Measurements from ENCODE around the gene DENND4B.

DNA sequence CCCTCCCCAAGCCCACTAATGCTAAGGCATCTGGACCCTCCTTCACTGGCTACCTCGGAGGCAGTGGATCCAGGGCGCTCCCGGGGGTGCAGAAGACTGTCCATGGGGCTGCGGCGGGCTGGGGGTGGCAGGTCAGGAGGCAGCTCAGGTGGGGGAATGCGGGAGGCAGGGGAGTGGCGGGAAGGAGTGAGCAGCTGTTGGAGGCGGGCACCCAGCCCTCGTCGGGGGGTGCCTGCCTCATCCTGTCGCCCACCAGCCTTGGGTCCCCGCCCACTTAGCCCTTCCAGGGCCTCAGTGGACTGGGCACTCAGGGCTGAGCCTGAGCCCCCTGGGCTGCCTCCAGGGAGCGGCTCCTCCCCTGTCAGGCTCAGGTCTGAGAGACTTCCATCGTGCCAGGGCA lies 13.1 kb downstream of the DENND4B start:
- TF ChIP-seq, protein P1, sequence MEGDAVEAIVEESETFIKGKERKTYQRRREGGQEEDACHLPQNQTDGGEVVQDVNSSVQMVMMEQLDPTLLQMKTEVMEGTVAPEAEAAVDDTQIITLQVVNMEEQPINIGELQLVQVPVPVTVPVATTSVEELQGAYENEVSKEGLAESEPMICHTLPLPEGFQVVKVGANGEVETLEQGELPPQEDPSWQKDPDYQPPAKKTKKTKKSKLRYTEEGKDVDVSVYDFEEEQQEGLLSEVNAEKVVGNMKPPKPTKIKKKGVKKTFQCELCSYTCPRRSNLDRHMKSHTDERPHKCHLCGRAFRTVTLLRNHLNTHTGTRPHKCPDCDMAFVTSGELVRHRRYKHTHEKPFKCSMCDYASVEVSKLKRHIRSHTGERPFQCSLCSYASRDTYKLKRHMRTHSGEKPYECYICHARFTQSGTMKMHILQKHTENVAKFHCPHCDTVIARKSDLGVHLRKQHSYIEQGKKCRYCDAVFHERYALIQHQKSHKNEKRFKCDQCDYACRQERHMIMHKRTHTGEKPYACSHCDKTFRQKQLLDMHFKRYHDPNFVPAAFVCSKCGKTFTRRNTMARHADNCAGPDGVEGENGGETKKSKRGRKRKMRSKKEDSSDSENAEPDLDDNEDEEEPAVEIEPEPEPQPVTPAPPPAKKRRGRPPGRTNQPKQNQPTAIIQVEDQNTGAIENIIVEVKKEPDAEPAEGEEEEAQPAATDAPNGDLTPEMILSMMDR (IDR thresholded peaks at IDR 0.05): no peak
- no peak for TF ChIP-seq EZH2phosphoT487 (IDR thresholded peaks at IDR 0.05)
